ENCODE data around the gene PA2G4. TPM values are rescaled to one million over a fixed set of nuclear protein-coding genes. Genes with fewer than 3 reads are reported as not detected.

The PA2G4 gene
- total and polyA plus RNA-seq, 10 of the 15 experiments (the other 5 are each of a cell fraction or from before 2014, with no cell fraction given), result 148 to 514 (median 406) TPM

DNA sequence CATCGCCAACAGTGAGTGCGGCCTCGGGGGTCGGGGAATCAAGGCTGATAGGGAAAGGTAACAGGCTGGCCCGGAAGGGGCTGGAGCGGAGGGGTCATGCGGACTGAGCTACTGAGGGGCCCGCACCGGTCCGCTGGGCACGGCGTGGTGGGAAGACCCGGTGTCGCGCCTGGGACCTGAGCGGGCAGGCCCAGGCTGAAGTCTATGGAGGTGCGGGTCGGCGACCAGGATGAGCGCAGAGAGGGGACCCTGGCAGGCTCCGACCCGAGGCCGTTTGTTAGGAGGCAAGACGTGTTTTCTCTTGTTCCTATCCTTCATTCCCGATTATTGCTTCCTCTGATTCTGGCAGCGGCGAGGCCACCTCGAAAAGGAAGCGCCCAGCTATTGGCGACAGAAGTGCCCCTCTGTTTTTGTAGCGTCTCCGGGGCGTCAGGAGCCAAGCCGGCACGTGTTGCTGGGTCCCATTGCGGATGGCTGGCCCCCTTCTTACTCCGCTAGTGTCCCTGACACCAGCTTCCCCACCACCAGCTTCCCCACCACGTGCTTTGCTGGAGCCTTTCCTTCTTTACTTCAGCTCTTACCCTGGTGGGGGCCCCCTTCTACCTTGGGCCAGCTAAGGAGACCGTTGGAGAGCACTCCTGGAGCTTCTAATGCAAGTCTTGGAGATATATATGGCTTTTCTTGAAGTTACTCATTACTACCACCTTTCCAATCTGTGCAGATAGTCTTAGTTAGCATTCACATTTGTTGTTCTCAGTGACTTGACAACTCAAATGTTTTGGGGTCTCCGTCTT is 653 bp downstream of the PA2G4 start:
- SMC1A ChIA-PET (ENCODE audit: uncharacterized antibody, unreplicated experiment), result interaction anchor here (1.0 to 2.8 kb wide), 12 partner anchors 11 to 367 kb away, joined by 3 to 26 read pairs (median 4); partner anchors contain the start of genes DNAJC14, ESYT1, RPL41 and SMARCC2
- ATAC-seq (peak; percentile 44), FAIRE-seq (no peak), DNase-seq (ENCODE audit: low read depth, low spot score) (no peak)
- H3K9me3 ChIP-seq (replicated peaks; ENCODE audit: control insufficient read depth, insufficient read depth, low read length), result no peaks in the 10 kb centered on the region
- RAD21 ChIA-PET (ENCODE audit: unreplicated experiment), result interaction anchor here (0.6 to 3.5 kb wide), 11 partner anchors 11 to 367 kb away, joined by 3 to 30 read pairs (median 4); partner anchors contain the start of genes RNF41, RPL41, SUOX and ZC3H10
- peaks cover 36% of the 10 kb centered on the region for H3K79me2 ChIP-seq (ENCODE audit: control insufficient read depth, insufficient read depth, low read length)
- POLR2A ChIA-PET, result interaction anchor here (0.6 to 6.3 kb wide), 17 partner anchors 13 to 378 kb away, joined by 3 to 95 read pairs (median 4); partner anchors contain the start of genes CD63, MYL6, RPL41 and SMARCC2
- H3K4me1 ChIP-seq (ENCODE audit: control insufficient read depth, insufficient read depth, low read length), result peaks cover 3% of the 10 kb centered on the region; the same call in 1 of the 2 replicates
- peak overlapping the region; percentile 97 for H3K4me3 ChIP-seq
- peak overlapping the region; percentile 86 for H3K27ac ChIP-seq (ENCODE audit: control insufficient read depth, insufficient read depth)
- no peaks in the 10 kb centered on the region for H4K20me1 ChIP-seq (ENCODE audit: control insufficient read depth, insufficient read depth)
- H3K36me3 ChIP-seq (ENCODE audit: control insufficient read depth in 2 of 2, insufficient read depth in 2 of 2, low read length in 1 of 2), result peaks cover 7 to 27% of the 10 kb centered on the region in 2 experiments
- H3K9ac ChIP-seq (ENCODE audit: control insufficient read depth, insufficient read depth, low read length), result peak overlapping the region; percentile 95
- in situ Hi-C loops (cut with MboI), result loop anchor here (5.0 kb wide), 1 partner anchor 58 kb away; no protein-coding TSS in a partner anchor
- H3K27me3 ChIP-seq (replicated peaks in 1 of 2; ENCODE audit: control insufficient read depth in 2 of 2, insufficient read depth in 2 of 2, low read length in 1 of 2), result no peaks in the 10 kb centered on the region; a peak in 1 of 4 replicates
- intact Hi-C loops (cut with micrococcal nuclease; ENCODE audit: unreplicated experiment), result loop anchor here (1.0 to 5.0 kb wide), 4 partner anchors 11 to 366 kb away; partner anchors contain the start of genes DNAJC14 and RPL41
- H2AFZ ChIP-seq (ENCODE audit: control insufficient read depth, low read depth, low read length), result peak overlapping the region; percentile 95
- WGBS (ENCODE audit: insufficient coverage, insufficient replicate concordance, low lambda C conversion rate, missing lambda C conversion rate), result 2% methylated on average over 40 of the region's 40 CpGs
- no TSS peak for BruUV-seq (replicated peaks)
- CTCF ChIA-PET, result interaction anchor here (0.7 to 4.0 kb wide), 21 partner anchors 10 to 388 kb away, joined by 3 to 25 read pairs (median 6); partner anchors contain the start of genes BLOC1S1, ESYT1, ORMDL2 and PYM1
- peak overlapping the region; percentile 91 for H3K4me2 ChIP-seq (ENCODE audit: control insufficient read depth, insufficient read depth)
- TF ChIP-seq SUZ12 (IDR thresholded peaks at IDR 0.05; ENCODE audit: unreplicated experiment) (no peak), SKIL (IDR thresholded peaks at IDR 0.05; ENCODE audit: low read depth, poor library complexity, severe bottlenecking) (no peak), CTCF (IDR thresholded peaks at IDR 0.05 in 2 of 3, conservative IDR thresholded peaks at IDR 0.05 in 1 of 3; ENCODE audit: control insufficient read depth in 2 of 3, extremely low read depth in 1 of 3, insufficient read depth in 1 of 3, low read depth in 3 of 3, low read length in 3 of 3) (no peak), CBX3 (IDR thresholded peaks at IDR 0.05; ENCODE audit: borderline replicate concordance, low read depth) (no peak), NR2C2 (IDR thresholded peaks at IDR 0.05; ENCODE audit: borderline replicate concordance, control insufficient read depth, insufficient read length, low read depth) (no peak), BHLHE40 (IDR thresholded peaks at IDR 0.05; ENCODE audit: borderline replicate concordance in 1 of 2, low read depth in 2 of 2, low read length in 1 of 2) (peak; percentile 59 to 82), EED (IDR thresholded peaks at IDR 0.05; ENCODE audit: low read depth) (no peak), ASH2L (IDR thresholded peaks at IDR 0.05; ENCODE audit: borderline replicate concordance, low read depth) (0 out of 2 replicates have a peak, but pooled peaks have one; percentile 0), LARP7 (IDR thresholded peaks at IDR 0.05) (no peak), YBX1 (IDR thresholded peaks at IDR 0.05) (no peak), RUNX3 (IDR thresholded peaks at IDR 0.05; ENCODE audit: low read length) (0 out of 2 replicates have a peak, but pooled peaks have one; percentile 0), MYB (IDR thresholded peaks at IDR 0.05; ENCODE audit: borderline replicate concordance, low read depth, low read length) (no peak)
- TF ChIP-seq, protein P1, sequence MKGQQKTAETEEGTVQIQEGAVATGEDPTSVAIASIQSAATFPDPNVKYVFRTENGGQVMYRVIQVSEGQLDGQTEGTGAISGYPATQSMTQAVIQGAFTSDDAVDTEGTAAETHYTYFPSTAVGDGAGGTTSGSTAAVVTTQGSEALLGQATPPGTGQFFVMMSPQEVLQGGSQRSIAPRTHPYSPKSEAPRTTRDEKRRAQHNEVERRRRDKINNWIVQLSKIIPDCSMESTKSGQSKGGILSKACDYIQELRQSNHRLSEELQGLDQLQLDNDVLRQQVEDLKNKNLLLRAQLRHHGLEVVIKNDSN (IDR thresholded peaks at IDR 0.05; ENCODE audit: borderline replicate concordance, extremely low read length, insufficient read depth, low read depth, low read length), result no peak
- TF ChIP-seq, protein P2, sequence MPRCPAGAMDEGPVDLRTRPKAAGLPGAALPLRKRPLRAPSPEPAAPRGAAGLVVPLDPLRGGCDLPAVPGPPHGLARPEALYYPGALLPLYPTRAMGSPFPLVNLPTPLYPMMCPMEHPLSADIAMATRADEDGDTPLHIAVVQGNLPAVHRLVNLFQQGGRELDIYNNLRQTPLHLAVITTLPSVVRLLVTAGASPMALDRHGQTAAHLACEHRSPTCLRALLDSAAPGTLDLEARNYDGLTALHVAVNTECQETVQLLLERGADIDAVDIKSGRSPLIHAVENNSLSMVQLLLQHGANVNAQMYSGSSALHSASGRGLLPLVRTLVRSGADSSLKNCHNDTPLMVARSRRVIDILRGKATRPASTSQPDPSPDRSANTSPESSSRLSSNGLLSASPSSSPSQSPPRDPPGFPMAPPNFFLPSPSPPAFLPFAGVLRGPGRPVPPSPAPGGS (IDR thresholded peaks at IDR 0.05; ENCODE audit: borderline replicate concordance, insufficient read depth, low read depth, low read length, poor library complexity, severe bottlenecking), result no peak
